Spinal cord (tissue), 10 donors: ENCODE data around the gene GALNT13. TPM values are rescaled to one million over a fixed set of nuclear protein-coding genes. Genes with fewer than 3 reads are reported as not detected.

ENCODE experiments used
- DNase-seq, 6 donors: peaks; one replicate each; pipeline versions ENCODE4 v3.0.0 to v3.0.0-alpha.2; 2013 to 2015; ENCODE audit warnings: low spot score in 6 of 6, low read depth in 4 of 6
- H3K27ac ChIP-seq: one replicate; pipeline ENCODE4 v1.5.1; 2013; ENCODE audit warnings: low read depth, low read length, control low read depth
- H3K27me3 ChIP-seq: one replicate; pipeline ENCODE4 v1.6.1; 2013; ENCODE audit warnings: low read length; ENCODE audit not compliant: control insufficient read depth, insufficient read depth
- H3K36me3 ChIP-seq: one replicate; pipeline ENCODE4 v1.6.1; 2013; ENCODE audit warnings: low read length; ENCODE audit not compliant: control insufficient read depth, insufficient read depth
- H3K4me1 ChIP-seq: one replicate; pipeline ENCODE4 v1.6.1; 2013; ENCODE audit warnings: low read length; ENCODE audit not compliant: control insufficient read depth, insufficient read depth
- H3K4me3 ChIP-seq: one replicate; pipeline ENCODE4 v1.5.1; 2013; ENCODE audit warnings: low read depth, low read length, control low read depth
- H3K9me3 ChIP-seq: one replicate; pipeline ENCODE4 v1.6.1; 2013; ENCODE audit warnings: low read length; ENCODE audit not compliant: control insufficient read depth, insufficient read depth
- WGBS: methylation state at CpG from one replicate; pipeline ENCODE4 v1.1.5; 2013; ENCODE audit warnings: missing lambda C conversion rate; ENCODE audit not compliant: insufficient coverage; 5-methylcytosine and 5-hydroxymethylcytosine counted together
- polyA plus RNA-seq, 2 donors: library from polyadenylated mRNA; unstranded; fragments of 120-200 nt; gene quantifications; one replicate each; pipeline ENCODE4 v1.2.1, GENCODE V29; 2013; ENCODE audit not compliant: insufficient read length in 2 of 2
- total RNA-seq, 2 donors: library from RNA; depleted of rRNA in 1 of 2; stranded (reverse); fragments of 120-200 nt in 1 of 2; fragments of >200 nt in 1 of 2; gene quantifications; one replicate each; pipeline versions ENCODE4 v1.2.3 to v1.2.4, GENCODE V29; 2013 to 2014
- donor health status: healthy.

Gene GALNT13
- total and polyA plus RNA-seq, 4 donors, result 21.6 to 55.6 (median 33.7) TPM

- Histone ChIP-seq H3K9me3 (no peaks in the 10 kb centered on the region), H3K4me1 (no peaks in the 10 kb centered on the region), H3K36me3 (no peaks in the 10 kb centered on the region), H3K4me3 (no peak overlapping the region), H3K27ac (no peak overlapping the region), H3K27me3 (no peaks in the 10 kb centered on the region)
- DNase-seq, result no peak
- no CpG with 5 or more reads among the region's 8 CpGs for WGBS
These were observed 565.4 kb downstream of the GALNT13 start for GRCh38 chr2:154437104-154437503.

GRCh38 chr2:154439156-154439555 is 567.4 kb downstream of the GALNT13 start:
- H3K4me1 ChIP-seq, result no peaks in the 10 kb centered on the region
- DNase-seq, result peak in 2 of 6 donors; percentile 43 to 70
- WGBS, result no CpG with 5 or more reads among the region's 2 CpGs

GRCh38 chr2:154443919-154444318 is 572.2 kb downstream of the GALNT13 start:
- DNase-seq, result no peak
- Histone ChIP-seq H3K9me3 (no peaks in the 10 kb centered on the region), H3K36me3 (no peaks in the 10 kb centered on the region), H3K27ac (no peak overlapping the region), H3K4me1 (no peaks in the 10 kb centered on the region), H3K4me3 (no peak overlapping the region), H3K27me3 (no peaks in the 10 kb centered on the region)

More at GRCh38 chr2:154439156-154439555, 567.4 kb downstream of the GALNT13 start:
- H3K36me3 ChIP-seq, result no peaks in the 10 kb centered on the region
- H3K27ac ChIP-seq, result no peak overlapping the region
- H3K9me3 ChIP-seq, result no peaks in the 10 kb centered on the region
- no peaks in the 10 kb centered on the region for H3K27me3 ChIP-seq
- no peak overlapping the region for H3K4me3 ChIP-seq

- no peaks in the 10 kb centered on the region for H3K27me3 ChIP-seq
- H3K9me3 ChIP-seq, result no peaks in the 10 kb centered on the region
- no peak for DNase-seq
- no peak overlapping the region for H3K27ac ChIP-seq
- H3K4me3 ChIP-seq, result no peak overlapping the region
- H3K36me3 ChIP-seq, result no peaks in the 10 kb centered on the region
- no CpG with 5 or more reads among the region's 2 CpGs for WGBS
- H3K4me1 ChIP-seq, result no peaks in the 10 kb centered on the region
These were observed 574.6 kb downstream of the GALNT13 start for GRCh38 chr2:154446324-154446723.

GRCh38 chr2:154447727-154448418 is 576.2 kb downstream of the GALNT13 start:
- no peaks in the 10 kb centered on the region for H3K36me3 ChIP-seq
- no peaks in the 10 kb centered on the region for H3K4me1 ChIP-seq
- H3K4me3 ChIP-seq, result no peak overlapping the region
- no peak for DNase-seq
- WGBS, result no CpG with 5 or more reads among the region's 2 CpGs
- H3K27me3 ChIP-seq, result no peaks in the 10 kb centered on the region
- H3K27ac ChIP-seq, result no peak overlapping the region
- H3K9me3 ChIP-seq, result no peaks in the 10 kb centered on the region

GRCh38 chr2:154449951-154450658 is 578.4 kb downstream of the GALNT13 start:
- no peaks in the 10 kb centered on the region for H3K36me3 ChIP-seq
- peak in 1 of 6 donors; percentile 37 for DNase-seq
- H3K9me3 ChIP-seq, result no peaks in the 10 kb centered on the region
- H3K4me3 ChIP-seq, result no peak overlapping the region
- no peak overlapping the region for H3K27ac ChIP-seq
- no peaks in the 10 kb centered on the region for H3K27me3 ChIP-seq
- H3K4me1 ChIP-seq, result no peaks in the 10 kb centered on the region
- 62% methylated on average over 4 of the region's 6 CpGs for WGBS

- Histone ChIP-seq H3K9me3 (no peaks in the 10 kb centered on the region), H3K4me1 (no peaks in the 10 kb centered on the region), H3K27me3 (no peaks in the 10 kb centered on the region), H3K36me3 (no peaks in the 10 kb centered on the region), H3K4me3 (no peak overlapping the region), H3K27ac (no peak overlapping the region)
- no CpG with 5 or more reads among the region's 2 CpGs for WGBS
- DNase-seq, result no peak
These were observed 580.7 kb downstream of the GALNT13 start for GRCh38 chr2:154452471-154452870.

GRCh38 chr2:154452906-154453493 is 581.3 kb downstream of the GALNT13 start:
- peak in 2 of 6 donors; percentile 14 to 46 for DNase-seq
- Histone ChIP-seq H3K36me3 (no peaks in the 10 kb centered on the region), H3K9me3 (no peaks in the 10 kb centered on the region), H3K4me1 (no peaks in the 10 kb centered on the region), H3K4me3 (no peak overlapping the region), H3K27me3 (no peaks in the 10 kb centered on the region), H3K27ac (no peak overlapping the region)
- WGBS, result 80% methylated on average over 4 of the region's 4 CpGs

- Histone ChIP-seq H3K4me3 (no peak overlapping the region), H3K27ac (no peak overlapping the region), H3K9me3 (no peaks in the 10 kb centered on the region), H3K4me1 (no peaks in the 10 kb centered on the region), H3K27me3 (no peaks in the 10 kb centered on the region), H3K36me3 (no peaks in the 10 kb centered on the region)
- DNase-seq, result peak in 1 of 6 donors; percentile 14
- WGBS, result no CpG with 5 or more reads among the region's 4 CpGs
These were observed 583.4 kb downstream of the GALNT13 start for GRCh38 chr2:154455166-154455565.
